ENCODE results near the gene HMCN1. TPM values are rescaled to one million over a fixed set of nuclear protein-coding genes. Genes with fewer than 3 reads are reported as not detected.

The HMCN1 gene
- total and polyA plus RNA-seq, 4 experiments from 2014 or later: 0.19 to 0.29 TPM; not detected in 2

DNA sequence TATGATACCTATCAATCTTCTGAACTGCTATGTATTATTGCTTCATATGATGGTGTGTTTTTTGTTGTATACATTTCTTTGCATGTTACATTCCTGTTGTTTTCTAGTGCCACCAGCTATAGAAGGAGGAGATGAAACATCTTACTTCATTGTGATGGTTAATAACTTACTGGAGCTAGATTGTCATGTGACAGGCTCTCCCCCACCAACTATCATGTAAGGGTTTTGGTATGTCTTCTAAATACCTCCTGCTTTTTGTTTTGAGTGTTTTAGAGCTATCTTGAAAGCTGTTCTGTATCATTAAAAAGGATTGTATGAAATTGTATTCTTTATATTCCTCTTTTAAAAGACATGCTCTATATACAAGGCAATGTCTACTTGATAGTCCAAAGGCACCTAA is 282.7 kb downstream of the HMCN1 start:
- POLR2A ChIA-PET (ENCODE audit: partially characterized antibody): no interaction called here
- CTCF ChIA-PET (ENCODE audit: partially characterized antibody): no interaction called here
- H3K4me3 Mint-ChIP-seq: no peak overlapping the region
- no peaks in the 10 kb centered on the region for H3K36me3 Mint-ChIP-seq
- Histone ChIP-seq H3K36me3 (ENCODE audit: insufficient read depth, low read length) (no peaks in the 10 kb centered on the region), H3K4me1 (ENCODE audit: insufficient read depth, low read length) (no peaks in the 10 kb centered on the region), H3K27me3 (ENCODE audit: insufficient read depth, low read length) (no peaks in the 10 kb centered on the region), H3K9me3 (ENCODE audit: control insufficient read depth in 1 of 2, low read length in 2 of 2) (no peaks in the 10 kb centered on the region), H3K4me3 (ENCODE audit: low read length in 2 of 2) (no peak overlapping the region), H3K27ac (ENCODE audit: low read depth, low read length) (no peak overlapping the region)
- H3K4me1 Mint-ChIP-seq: no peaks in the 10 kb centered on the region
- H3K27ac Mint-ChIP-seq: no peak overlapping the region
- intact Hi-C loops (cut with micrococcal nuclease): no loop called here
- no peaks in the 10 kb centered on the region for H3K27me3 Mint-ChIP-seq
- H3K9me3 Mint-ChIP-seq: no peaks in the 10 kb centered on the region
- no peak for DNase-seq

DNA sequence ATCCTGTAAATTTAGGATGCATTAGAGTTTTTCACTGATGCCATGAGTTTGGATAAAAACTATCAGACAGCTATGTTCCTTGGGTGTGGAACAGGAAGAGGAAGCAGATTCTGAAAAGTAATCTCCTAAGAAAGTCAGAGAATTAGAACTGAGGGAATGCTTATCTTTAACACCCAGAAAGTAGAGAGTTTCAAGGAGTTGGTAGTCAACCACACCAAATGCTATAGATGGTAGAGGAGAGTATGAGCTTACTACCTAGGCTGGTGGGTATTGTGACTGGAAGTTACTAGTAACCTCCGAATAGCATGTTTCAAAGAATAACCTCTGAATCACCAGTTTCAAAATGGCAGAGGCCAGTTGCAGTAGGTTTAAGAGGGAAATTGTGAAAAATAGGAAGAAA is 288.0 kb downstream of the HMCN1 start:
- Histone ChIP-seq H3K4me1 (ENCODE audit: insufficient read depth, low read length) (no peaks in the 10 kb centered on the region), H3K36me3 (ENCODE audit: insufficient read depth, low read length) (no peaks in the 10 kb centered on the region), H3K27me3 (ENCODE audit: insufficient read depth, low read length) (no peaks in the 10 kb centered on the region), H3K27ac (ENCODE audit: low read depth, low read length) (no peak overlapping the region), H3K9me3 (ENCODE audit: control insufficient read depth in 1 of 2, low read length in 2 of 2) (no peaks in the 10 kb centered on the region), H3K4me3 (ENCODE audit: low read length in 2 of 2) (no peak overlapping the region)
- Mint-ChIP-seq H3K9me3 (no peaks in the 10 kb centered on the region), H3K4me1 (no peaks in the 10 kb centered on the region), H3K27ac (no peak overlapping the region), H3K27me3 (no peaks in the 10 kb centered on the region), H3K36me3 (no peaks in the 10 kb centered on the region), H3K4me3 (no peak overlapping the region)
- ChIA-PET POLR2A (ENCODE audit: partially characterized antibody) (no interaction called here), CTCF (ENCODE audit: partially characterized antibody) (no interaction called here)
- intact Hi-C loops (cut with micrococcal nuclease): no loop called here
- DNase-seq: no peak

DNA sequence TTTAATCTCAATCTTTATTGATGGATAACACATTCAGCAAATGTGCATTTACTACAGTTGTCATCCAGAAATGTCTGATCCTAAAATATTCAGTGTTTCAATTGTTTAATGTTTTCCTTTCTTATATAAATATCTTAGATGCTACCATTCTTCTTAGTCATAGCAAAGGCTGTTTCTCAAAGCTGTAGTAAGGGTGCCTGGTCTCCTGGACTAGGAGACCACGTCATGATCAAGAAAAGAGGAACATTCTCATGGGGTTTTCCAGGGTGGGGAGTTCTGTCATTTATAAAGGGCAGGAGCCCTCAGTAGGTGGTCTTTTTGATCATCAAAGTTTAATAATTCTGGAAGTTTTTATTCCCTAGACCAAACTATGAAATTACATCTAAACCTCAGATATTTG is 292.8 kb downstream of the HMCN1 start:
- ChIA-PET POLR2A (ENCODE audit: partially characterized antibody) (no interaction called here), CTCF (ENCODE audit: partially characterized antibody) (no interaction called here)
- no peaks in the 10 kb centered on the region for H3K4me1 Mint-ChIP-seq
- H3K4me3 ChIP-seq (ENCODE audit: low read length in 2 of 2): no peak overlapping the region
- H3K36me3 Mint-ChIP-seq: no peaks in the 10 kb centered on the region
- intact Hi-C loops (cut with micrococcal nuclease): no loop called here
- no peaks in the 10 kb centered on the region for H3K9me3 ChIP-seq (ENCODE audit: control insufficient read depth in 1 of 2, low read length in 2 of 2)
- no peak overlapping the region for H3K4me3 Mint-ChIP-seq
- H3K27me3 Mint-ChIP-seq: no peaks in the 10 kb centered on the region
- H3K27me3 ChIP-seq (ENCODE audit: insufficient read depth, low read length): no peaks in the 10 kb centered on the region
- H3K36me3 ChIP-seq (ENCODE audit: insufficient read depth, low read length): no peaks in the 10 kb centered on the region
- peaks cover 0 to 15% (median 5%) of the 10 kb centered on the region in 8 donors for H3K9me3 Mint-ChIP-seq
- H3K27ac Mint-ChIP-seq: no peak overlapping the region
- DNase-seq: no peak
- no peak overlapping the region for H3K27ac ChIP-seq (ENCODE audit: low read depth, low read length)
- no peaks in the 10 kb centered on the region for H3K4me1 ChIP-seq (ENCODE audit: insufficient read depth, low read length)

DNA sequence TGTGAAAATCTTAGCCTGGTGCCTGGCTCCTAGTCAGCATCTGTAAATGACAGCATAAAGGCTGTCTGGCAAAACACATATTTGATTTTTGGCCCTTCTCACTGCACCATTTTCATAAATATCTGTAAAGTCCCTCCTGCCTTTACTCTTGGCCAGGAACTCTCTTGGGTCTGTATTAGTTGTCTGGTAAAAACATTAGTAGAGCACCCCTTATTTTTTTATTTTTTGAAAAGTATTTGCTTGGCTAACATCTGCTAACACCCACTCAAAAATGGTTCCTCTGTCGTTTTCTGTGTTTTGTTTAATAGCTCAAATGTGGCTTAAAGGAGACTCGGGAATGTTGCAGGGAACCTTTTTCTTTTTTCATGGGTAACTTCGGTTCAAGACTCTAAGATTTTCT is 293.4 kb downstream of the HMCN1 start:
- H3K4me1 ChIP-seq (ENCODE audit: insufficient read depth, low read length): no peaks in the 10 kb centered on the region
- H3K27ac ChIP-seq (ENCODE audit: low read depth, low read length): no peak overlapping the region
- H3K36me3 Mint-ChIP-seq: no peaks in the 10 kb centered on the region
- H3K9me3 Mint-ChIP-seq: peaks cover 0 to 15% (median 7%) of the 10 kb centered on the region in 8 donors
- peaks cover 1 to 2% of the 10 kb centered on the region in 2 donors for H3K27me3 Mint-ChIP-seq
- no peak overlapping the region for H3K4me3 Mint-ChIP-seq
- POLR2A ChIA-PET (ENCODE audit: partially characterized antibody): no interaction called here
- no peaks in the 10 kb centered on the region for H3K36me3 ChIP-seq (ENCODE audit: insufficient read depth, low read length)
- no peak overlapping the region for H3K4me3 ChIP-seq (ENCODE audit: low read length in 2 of 2)
- H3K27ac Mint-ChIP-seq: no peak overlapping the region
- DNase-seq: no peak
- intact Hi-C loops (cut with micrococcal nuclease): no loop called here
- no peaks in the 10 kb centered on the region for H3K9me3 ChIP-seq (ENCODE audit: control insufficient read depth in 1 of 2, low read length in 2 of 2)
- CTCF ChIA-PET (ENCODE audit: partially characterized antibody): no interaction called here
- H3K27me3 ChIP-seq (ENCODE audit: insufficient read depth, low read length): no peaks in the 10 kb centered on the region
- H3K4me1 Mint-ChIP-seq: no peaks in the 10 kb centered on the region

DNA sequence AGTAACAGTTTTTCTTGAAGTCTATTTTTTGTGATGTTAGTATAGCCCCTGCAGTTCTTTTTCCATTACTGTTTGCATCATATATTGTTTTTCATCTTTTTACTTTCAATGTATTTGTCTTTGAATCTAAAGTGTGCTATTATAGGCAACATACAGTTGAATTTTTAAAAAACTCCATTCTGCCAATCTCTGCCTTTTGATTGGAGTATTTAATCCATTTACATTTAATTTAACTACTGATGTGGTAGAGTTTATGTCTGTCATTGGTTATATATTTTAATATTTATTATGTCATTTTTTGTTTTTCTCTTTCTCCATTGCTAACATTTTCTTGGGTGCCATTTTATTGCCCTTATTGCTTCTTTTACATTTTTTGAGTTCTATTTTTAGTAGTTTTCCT is 296.3 kb downstream of the HMCN1 start:
- no peaks in the 10 kb centered on the region for H3K4me1 Mint-ChIP-seq
- Histone ChIP-seq H3K9me3 (ENCODE audit: control insufficient read depth in 1 of 2, low read length in 2 of 2) (no peaks in the 10 kb centered on the region), H3K36me3 (ENCODE audit: insufficient read depth, low read length) (no peaks in the 10 kb centered on the region), H3K27me3 (ENCODE audit: insufficient read depth, low read length) (no peaks in the 10 kb centered on the region), H3K27ac (ENCODE audit: low read depth, low read length) (no peak overlapping the region), H3K4me3 (ENCODE audit: low read length in 2 of 2) (no peak overlapping the region), H3K4me1 (ENCODE audit: insufficient read depth, low read length) (no peaks in the 10 kb centered on the region)
- H3K9me3 Mint-ChIP-seq: peaks cover 0 to 15% (median 7%) of the 10 kb centered on the region in 8 donors
- H3K4me3 Mint-ChIP-seq: no peak overlapping the region
- peaks cover 2 to 3% of the 10 kb centered on the region in 2 donors for H3K27me3 Mint-ChIP-seq
- ChIA-PET CTCF (ENCODE audit: partially characterized antibody) (no interaction called here), POLR2A (ENCODE audit: partially characterized antibody) (no interaction called here)
- no peak for DNase-seq
- no peaks in the 10 kb centered on the region for H3K36me3 Mint-ChIP-seq
- intact Hi-C loops (cut with micrococcal nuclease): no loop called here
- no peak overlapping the region for H3K27ac Mint-ChIP-seq

DNA sequence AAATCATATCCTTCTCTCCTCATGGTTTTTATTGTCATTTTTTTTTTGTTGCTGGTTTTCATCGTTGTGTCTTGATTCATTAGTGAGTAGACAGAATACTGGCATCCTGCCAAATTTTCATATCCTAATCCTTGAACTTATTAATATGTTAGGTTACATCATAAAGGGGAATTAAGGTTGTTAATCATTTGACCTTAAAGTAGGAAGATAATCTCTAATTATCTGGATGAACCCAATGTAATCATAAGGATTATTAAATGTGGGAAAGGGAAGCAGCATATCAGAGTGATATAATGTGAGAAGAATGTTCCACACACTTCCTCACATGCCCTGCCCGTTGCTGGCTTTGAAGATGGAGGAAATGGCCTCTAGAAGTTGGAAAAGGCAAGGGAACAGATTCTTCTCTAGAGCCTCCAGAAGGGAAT is 299.7 kb downstream of the HMCN1 start:
- no peak overlapping the region for H3K27ac ChIP-seq (ENCODE audit: low read depth, low read length)
- H3K27me3 ChIP-seq (ENCODE audit: insufficient read depth, low read length): no peaks in the 10 kb centered on the region
- no peaks in the 10 kb centered on the region for H3K9me3 ChIP-seq (ENCODE audit: control insufficient read depth in 1 of 2, low read length in 2 of 2)
- no peaks in the 10 kb centered on the region for H3K4me1 ChIP-seq (ENCODE audit: insufficient read depth, low read length)
- H3K27ac Mint-ChIP-seq: no peak overlapping the region
- ChIA-PET CTCF (ENCODE audit: partially characterized antibody) (no interaction called here), POLR2A (ENCODE audit: partially characterized antibody) (no interaction called here)
- no peaks in the 10 kb centered on the region for H3K36me3 Mint-ChIP-seq
- DNase-seq: no peak
- H3K27me3 Mint-ChIP-seq: peaks cover 2 to 4% of the 10 kb centered on the region in 2 donors
- H3K4me1 Mint-ChIP-seq: no peaks in the 10 kb centered on the region
- intact Hi-C loops (cut with micrococcal nuclease): no loop called here
- H3K9me3 Mint-ChIP-seq: peaks cover 0 to 19% (median 8%) of the 10 kb centered on the region in 8 donors
- no peak overlapping the region for H3K4me3 Mint-ChIP-seq
- no peak overlapping the region for H3K4me3 ChIP-seq (ENCODE audit: low read length in 2 of 2)
- H3K36me3 ChIP-seq (ENCODE audit: insufficient read depth, low read length): no peaks in the 10 kb centered on the region

DNA sequence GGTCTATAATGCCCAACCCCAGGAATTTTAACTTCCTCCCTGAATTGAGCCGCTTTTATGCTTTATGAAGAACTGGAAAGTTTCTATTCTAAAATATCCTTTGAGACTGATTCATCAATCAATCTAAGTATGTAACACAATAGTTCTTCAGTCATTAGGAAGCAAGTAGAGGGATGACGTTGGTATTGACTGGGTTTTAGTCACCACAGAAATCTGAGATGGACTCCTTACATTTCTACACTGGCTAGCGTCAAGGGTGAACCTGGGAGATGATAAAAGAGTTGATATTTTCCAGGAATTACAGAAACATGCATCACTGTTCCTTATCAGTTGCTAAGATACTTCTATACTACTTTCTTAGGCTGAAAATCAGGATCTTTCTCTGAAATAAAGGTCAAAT is 308.0 kb downstream of the HMCN1 start:
- intact Hi-C loops (cut with micrococcal nuclease): no loop called here
- no peak overlapping the region for H3K4me3 Mint-ChIP-seq
- CTCF ChIA-PET (ENCODE audit: partially characterized antibody): no interaction called here

DNA sequence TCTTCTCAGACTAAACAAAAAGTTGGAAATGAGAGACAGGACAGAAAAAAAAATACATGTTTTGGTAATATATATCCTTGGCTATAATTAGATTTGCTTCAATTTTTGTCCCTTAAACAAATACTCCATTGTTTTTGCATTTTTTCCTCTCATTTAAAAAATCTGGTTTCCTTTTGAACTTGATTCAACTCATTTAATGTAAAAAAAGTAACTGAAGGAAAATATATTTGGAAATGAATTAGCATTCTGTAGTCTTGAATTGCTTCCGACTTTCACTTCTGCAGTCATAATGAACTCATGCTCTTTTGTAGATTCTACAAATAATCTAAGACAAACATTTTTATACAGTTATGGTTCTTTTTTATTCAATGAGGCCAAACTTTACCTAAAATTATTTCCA is 309.1 kb downstream of the HMCN1 start:
- H3K4me3 Mint-ChIP-seq: no peak overlapping the region
- H3K36me3 ChIP-seq (ENCODE audit: insufficient read depth, low read length): no peaks in the 10 kb centered on the region
- H3K36me3 Mint-ChIP-seq: no peaks in the 10 kb centered on the region
- no peaks in the 10 kb centered on the region for H3K4me1 Mint-ChIP-seq
- no peak overlapping the region for H3K27ac Mint-ChIP-seq
- no peak overlapping the region for H3K27ac ChIP-seq (ENCODE audit: low read depth, low read length)
- peaks cover 0 to 2% (median 0%) of the 10 kb centered on the region in 8 donors for H3K9me3 Mint-ChIP-seq
- POLR2A ChIA-PET (ENCODE audit: partially characterized antibody): no interaction called here
- intact Hi-C loops (cut with micrococcal nuclease): no loop called here
- H3K27me3 ChIP-seq (ENCODE audit: insufficient read depth, low read length): no peaks in the 10 kb centered on the region
- no peak for DNase-seq
- H3K4me1 ChIP-seq (ENCODE audit: insufficient read depth, low read length): no peaks in the 10 kb centered on the region
- CTCF ChIA-PET (ENCODE audit: partially characterized antibody): no interaction called here
- no peaks in the 10 kb centered on the region for H3K9me3 ChIP-seq (ENCODE audit: control insufficient read depth in 1 of 2, low read length in 2 of 2)
- no peak overlapping the region for H3K4me3 ChIP-seq (ENCODE audit: low read length in 2 of 2)
- H3K27me3 Mint-ChIP-seq: peaks cover 0 to 3% of the 10 kb centered on the region in 2 donors

More for the DNA sequence above, 308.0 kb downstream of the HMCN1 start:
- no peaks in the 10 kb centered on the region for H3K4me1 ChIP-seq (ENCODE audit: insufficient read depth, low read length)
- H3K9me3 Mint-ChIP-seq: peaks cover 0 to 2% (median 0%) of the 10 kb centered on the region in 8 donors
- H3K36me3 ChIP-seq (ENCODE audit: insufficient read depth, low read length): no peaks in the 10 kb centered on the region
- H3K9me3 ChIP-seq (ENCODE audit: control insufficient read depth in 1 of 2, low read length in 2 of 2): no peaks in the 10 kb centered on the region
- no peak overlapping the region for H3K4me3 ChIP-seq (ENCODE audit: low read length in 2 of 2)
- H3K4me1 Mint-ChIP-seq: no peaks in the 10 kb centered on the region
- H3K27me3 Mint-ChIP-seq: peaks cover 0 to 2% of the 10 kb centered on the region in 2 donors
- POLR2A ChIA-PET (ENCODE audit: partially characterized antibody): no interaction called here
- DNase-seq: no peak
- H3K27me3 ChIP-seq (ENCODE audit: insufficient read depth, low read length): no peaks in the 10 kb centered on the region
- no peak overlapping the region for H3K27ac Mint-ChIP-seq
- no peak overlapping the region for H3K27ac ChIP-seq (ENCODE audit: low read depth, low read length)
- H3K36me3 Mint-ChIP-seq: no peaks in the 10 kb centered on the region

All from CD4-positive, alpha-beta memory T cell (primary cell).